HG03175 (cell line): ENCODE measurements around the gene RAB33B.

ENCODE experiments used
- ATAC-seq: cut with Tn5 transposase; IDR thresholded peaks from one replicate; pipeline ENCODE4 v1.9.1; 2021; ENCODE audit warnings: mild to moderate bottlenecking, moderate library complexity; ENCODE audit not compliant: unreplicated experiment

RAB33B gene

GRCh38 chr4:139503622-139504166, 49.8 kb downstream of the RAB33B start:
- ATAC-seq = no peak

GRCh38 chr4:139506774-139507173, 52.9 kb downstream of the RAB33B start:
- ATAC-seq = no peak

DNA sequence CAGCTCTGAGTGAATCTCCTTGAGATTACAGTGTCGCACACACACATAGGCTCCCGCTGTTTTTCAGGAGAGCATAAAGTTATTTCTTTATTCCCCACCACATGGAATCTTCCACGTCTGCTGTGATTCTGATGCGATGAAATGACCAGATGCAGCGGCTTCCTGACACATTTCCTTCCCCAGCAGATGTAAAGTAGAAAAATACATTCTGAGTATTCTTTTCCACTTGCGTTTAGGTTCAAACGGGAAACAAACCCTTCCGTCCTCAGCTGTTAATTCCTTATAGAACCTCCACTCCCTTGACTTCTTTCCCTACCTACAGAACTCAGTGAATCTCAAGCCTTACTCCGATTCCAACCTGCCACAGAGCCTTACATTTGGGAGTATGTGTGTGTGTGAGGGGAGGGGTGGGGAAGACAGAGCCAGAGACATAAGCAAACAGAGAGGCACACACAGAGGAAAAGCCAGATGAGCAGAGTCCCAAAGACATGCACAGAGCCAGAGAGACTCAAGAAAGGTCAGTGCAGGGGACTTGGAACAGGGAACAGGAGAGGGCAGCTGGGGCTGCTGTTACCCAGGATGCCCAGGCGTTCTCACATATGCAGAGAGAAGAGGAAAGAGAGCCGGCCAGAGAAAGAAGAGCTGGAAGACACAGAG, 54.8 kb downstream of the RAB33B start:
- ATAC-seq = no peak

- no peak for ATAC-seq
Measured at GRCh38 chr4:139509727-139510410, 55.9 kb downstream of the RAB33B start.

DNA sequence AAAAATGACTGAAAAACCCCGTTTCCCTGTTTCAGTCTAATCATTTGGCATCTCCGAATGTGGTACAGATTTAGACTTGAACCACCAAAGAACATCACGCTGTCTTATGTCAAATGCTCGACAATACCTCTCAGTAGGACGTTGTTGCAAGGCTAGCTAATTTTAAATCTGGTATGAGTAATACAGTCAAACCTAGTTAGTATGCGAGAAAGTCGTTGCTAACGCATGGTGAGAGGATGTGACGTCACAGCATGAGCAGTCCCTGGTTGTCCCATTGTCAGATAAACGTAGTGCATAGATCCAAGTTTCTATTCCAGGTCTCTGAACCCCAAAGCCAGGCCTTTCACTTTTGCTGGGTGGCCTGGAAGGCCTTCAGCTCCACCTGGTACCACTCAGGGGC, 57.4 kb downstream of the RAB33B start:
- ATAC-seq = no peak

GRCh38 chr4:139514382-139515059, 60.6 kb downstream of the RAB33B start:
- ATAC-seq = no peak

- no peak for ATAC-seq
Measured at GRCh38 chr4:139515531-139515958, 61.6 kb downstream of the RAB33B start.

GRCh38 chr4:139521754-139522401, 68.0 kb downstream of the RAB33B start:
- ATAC-seq = no peak

DNA sequence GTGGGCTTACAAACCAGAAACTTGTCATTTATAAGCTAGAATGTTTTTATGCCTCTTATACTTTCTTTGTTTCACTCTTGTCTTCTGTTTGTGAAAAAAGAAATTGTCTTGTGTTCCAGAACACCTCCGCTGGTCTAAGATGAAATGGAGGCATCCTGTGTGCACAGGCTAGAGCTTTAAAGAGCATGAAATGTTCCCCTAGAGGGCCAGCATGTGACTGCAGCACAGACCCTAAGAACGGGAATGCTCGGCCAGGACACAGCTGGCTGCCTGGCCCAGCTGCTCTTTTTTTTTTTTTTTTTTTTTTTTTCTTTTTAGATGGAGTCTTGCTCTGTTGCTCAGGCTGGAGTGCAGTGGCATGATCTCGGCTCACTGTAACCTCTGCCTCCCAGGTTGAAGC, 68.5 kb downstream of the RAB33B start:
- ATAC-seq = no peak

GRCh38 chr4:139523076-139523475, 69.2 kb downstream of the RAB33B start:
- no peak for ATAC-seq

DNA sequence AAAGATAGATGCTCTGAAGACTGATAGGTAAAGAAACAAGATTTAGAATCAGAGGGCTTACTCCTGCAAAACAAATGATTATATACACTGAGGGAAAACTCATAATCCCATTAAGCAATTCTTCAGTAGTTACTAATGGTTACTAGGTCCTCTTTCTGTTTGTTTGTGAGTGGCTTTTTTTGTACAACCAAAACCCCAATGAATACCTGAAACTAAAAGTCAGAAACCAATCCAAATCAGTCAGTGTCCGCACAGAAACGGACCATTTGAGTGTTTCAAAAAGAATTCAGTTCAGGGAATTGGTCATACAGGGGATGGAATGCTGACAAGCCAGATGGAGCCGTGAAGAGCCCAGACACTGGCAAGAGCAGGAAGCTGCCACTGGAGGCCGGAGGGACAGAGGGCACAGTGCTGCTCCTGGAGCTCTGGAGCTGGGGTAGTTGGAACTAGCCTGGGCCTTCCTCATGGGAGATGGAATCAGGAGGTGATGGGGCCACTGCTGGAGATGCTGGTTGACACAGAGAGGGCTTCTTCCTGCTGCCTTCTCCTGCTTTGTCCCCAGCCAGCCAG, 70.2 kb downstream of the RAB33B start:
- ATAC-seq = no peak

DNA sequence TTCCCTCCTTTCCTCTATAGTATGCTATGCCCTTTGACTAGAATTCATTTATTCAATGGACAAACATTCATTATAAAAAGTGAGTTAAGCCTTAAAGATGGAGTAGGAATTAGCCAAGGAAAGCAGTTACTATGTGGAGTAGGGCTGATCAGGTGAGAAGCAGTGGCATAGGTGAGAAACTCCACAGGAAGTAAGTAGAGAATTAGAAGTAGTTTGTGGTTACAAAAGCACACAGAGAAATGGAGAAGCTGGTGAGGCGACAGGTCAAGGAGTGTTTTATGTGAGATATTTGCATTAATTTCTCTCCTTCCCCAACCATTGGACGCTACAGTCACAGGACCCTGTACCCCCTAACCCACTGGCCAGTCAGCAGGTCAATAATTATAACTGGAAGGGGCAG, 71.5 kb downstream of the RAB33B start:
- ATAC-seq = no peak
